Glomerular visceral epithelial cell (primary cell): ENCODE results near the gene MTERF1.
"Not testable (repeated sequence)": the region's sequence is repeated elsewhere in the genome, so short reads cannot be mapped to it uniquely, and the experiment has no call there.

Source experiments
- DNase-seq: peaks from one replicate; pipeline ENCODE4 v3.0.0-alpha.2; 2016; ENCODE audit errors: extremely low spot score

MTERF1 gene, protein sequence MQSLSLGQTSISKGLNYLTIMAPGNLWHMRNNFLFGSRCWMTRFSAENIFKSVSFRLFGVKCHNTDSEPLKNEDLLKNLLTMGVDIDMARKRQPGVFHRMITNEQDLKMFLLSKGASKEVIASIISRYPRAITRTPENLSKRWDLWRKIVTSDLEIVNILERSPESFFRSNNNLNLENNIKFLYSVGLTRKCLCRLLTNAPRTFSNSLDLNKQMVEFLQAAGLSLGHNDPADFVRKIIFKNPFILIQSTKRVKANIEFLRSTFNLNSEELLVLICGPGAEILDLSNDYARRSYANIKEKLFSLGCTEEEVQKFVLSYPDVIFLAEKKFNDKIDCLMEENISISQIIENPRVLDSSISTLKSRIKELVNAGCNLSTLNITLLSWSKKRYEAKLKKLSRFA

DNA sequence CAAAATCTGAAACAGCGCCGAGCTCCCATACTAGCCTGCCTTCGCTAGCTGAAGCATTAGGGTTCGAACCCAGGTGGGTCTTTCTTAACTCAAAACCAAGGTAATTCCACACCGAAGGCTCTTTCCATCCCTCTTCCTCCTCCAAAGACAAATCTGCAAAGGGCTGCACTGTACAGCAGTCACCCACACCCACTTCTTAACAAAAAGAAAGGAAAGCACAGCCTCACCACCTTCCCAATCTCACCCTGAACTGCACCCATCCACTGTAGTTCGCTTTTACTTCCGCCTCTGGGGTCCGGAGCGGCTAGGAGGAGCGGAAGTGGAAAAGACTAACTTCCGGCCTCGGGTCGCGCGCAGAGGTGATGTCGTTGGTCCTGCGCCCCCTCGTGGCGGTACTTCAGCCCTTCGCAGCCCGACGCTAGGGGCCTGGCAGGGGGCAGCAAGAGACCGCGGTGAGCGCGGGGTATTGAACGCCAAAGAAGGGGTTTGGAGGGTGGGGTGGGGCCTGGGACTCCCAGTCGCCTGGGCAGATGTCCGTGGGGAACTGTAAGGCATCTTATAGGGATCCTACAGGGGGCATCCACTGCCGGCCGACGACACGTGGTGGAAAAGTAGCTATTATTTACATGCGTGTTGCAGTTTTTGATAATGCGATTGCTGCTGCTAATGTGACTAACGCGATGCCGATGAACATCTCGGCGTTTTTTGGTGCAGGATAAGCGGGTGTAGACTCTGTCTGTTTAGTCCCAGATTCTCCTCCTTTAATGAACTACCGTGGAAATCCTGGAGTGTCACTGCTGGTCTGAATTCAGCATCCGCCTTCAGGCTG, at the start of gene MTERF1:
Gene MTERF1, minus strand, starts transcription at position 290 of the 829 bp plus-strand sequence. CDS start 619 bp downstream, outside the sequence.
- peak; percentile 90 for DNase-seq

DNA sequence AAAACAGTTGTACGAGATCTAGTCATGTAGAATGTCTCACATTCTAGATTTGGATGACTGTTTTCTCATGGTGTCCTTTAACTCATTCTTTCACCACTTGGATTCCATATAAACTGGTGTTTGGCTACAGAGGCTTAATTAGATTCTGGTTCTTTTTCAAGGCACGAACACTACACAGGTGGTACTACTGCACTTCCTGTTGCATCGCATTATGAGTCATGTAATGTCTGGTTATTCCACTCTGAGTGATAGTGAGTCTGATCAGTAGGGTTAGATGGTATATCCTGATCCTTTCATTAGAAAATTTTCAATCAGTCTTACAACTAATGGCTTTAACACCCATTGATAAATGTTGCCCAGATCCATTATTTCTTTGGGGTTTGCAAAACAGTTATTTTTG, 49.0 kb upstream of the MTERF1 start:
- DNase-seq: no peak

DNA sequence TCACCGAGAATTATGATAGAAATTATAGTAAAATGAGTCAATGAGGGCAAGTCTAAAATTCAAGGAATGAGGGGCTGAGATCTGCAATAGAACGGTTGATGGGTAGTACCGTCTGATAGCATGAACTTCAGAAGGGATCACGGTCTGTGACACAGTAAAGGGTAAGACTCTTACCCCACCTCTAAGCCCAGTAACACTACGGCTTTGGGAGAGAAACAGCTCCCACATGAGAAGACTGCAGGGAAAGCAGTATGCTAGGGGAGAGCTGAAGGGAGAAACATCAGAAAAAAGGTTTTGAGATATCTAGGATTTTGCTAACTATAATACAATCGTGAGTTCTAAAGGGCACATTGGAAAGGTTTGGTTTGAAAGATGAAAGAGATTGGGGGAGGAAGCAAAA, 47.4 kb upstream of the MTERF1 start:
- DNase-seq: no peak

DNA sequence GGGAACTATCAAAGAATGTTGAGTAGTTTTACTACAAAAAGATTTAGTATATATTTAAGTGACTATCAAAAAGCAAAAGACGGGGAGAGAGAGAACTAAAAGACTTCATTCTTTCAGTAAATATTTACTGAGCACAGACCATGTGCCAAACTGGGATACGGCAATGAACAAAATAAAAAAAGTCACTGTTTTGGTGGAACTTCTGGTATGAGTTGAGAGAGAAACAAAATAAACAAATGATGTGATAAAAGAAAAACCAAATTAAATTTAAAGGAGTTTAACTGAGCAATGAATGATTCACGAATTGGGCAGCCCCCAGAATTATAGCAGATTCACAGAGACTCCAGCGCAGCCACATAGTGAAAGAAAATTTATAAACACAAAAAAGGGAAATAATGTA, 42.4 kb upstream of the MTERF1 start:
- DNase-seq: no peak

DNA sequence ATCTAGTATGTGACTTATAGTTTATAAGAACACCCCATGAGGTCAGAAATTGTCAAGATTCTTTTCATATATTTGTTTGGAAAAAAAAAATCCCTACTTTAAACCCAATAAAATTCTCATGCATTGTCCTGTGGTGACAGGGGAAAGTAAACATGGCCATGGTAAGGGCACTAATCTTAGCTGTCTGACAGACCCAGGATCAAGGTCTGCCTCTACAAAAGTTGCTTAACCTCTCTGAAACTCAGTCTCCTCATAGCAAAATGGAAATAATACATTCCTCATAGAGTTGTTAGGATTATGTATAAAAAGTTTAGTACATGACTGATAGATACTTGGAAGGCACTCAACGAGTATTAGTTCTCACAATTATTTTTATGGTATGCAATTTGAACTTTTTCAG, 37.9 kb upstream of the MTERF1 start:
- no peak for DNase-seq

DNA sequence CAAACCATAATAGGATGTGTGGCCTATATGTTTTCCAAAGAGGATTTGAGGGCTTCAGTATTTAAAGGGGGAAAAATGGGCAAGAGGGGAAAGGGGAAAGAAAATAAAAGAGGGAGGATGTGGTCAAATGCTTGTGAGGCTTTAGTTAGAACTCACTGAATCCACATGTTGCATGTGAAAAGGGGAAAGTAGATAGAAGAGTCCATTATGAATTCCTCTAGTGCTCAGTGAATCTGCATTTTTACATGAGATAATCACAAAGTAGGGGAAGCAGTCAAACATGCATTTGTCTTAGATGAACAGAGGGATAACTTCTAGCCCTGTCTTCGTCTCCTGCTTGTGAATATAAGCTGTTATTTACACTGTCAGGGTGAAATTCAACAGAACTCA, 35.5 kb upstream of the MTERF1 start:
- DNase-seq: no peak

DNA sequence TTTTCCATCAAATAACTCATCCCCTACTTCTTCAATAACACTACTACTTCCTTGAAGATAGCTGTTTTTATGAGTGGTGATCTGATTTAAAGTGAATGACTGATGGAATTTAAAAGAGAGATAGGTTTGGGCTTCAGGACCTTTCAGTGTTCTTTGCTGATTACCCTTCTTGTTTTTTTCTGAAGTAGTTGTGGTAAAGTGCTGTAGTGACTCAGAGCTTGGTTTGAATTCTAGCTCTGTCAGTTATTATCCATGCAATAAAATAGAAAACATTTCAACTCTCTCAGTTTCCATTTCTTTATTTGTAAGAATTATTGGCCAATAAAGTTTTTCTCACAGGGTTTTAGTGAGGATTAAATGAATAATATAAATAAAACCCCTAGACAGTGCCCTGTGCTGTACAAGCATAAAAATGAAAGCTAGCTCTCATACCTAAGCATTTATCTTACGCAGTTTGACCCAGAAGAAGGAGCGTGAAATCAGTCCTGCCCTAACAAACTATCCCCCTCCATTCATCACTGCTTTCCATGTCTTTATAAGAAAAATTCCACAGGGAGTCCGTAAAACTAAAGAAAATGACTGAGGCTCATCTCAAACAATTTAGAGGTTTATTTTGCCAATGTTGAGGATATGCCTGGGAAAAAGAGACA, 35.0 kb upstream of the MTERF1 start:
- no peak for DNase-seq

DNA sequence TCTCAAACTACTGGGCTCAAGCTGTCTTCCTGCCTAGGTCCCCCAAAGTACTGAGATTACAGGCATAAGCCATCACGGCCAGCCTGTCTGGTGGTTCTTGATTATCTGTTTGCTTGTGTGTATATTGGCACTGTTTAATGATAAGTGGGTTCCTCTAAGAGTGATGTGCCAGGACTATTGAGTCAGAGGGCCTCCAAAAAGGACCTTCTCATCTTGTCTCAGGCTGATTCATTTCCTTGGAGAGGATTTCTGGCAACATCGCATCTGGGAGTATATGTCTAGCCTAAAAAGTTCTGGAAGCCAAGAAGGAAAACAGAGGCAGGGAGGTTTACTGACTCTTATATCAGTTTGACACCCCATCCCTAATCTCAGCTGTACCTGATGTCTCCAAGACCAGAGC, 33.1 kb upstream of the MTERF1 start:
- DNase-seq: no peak

DNA sequence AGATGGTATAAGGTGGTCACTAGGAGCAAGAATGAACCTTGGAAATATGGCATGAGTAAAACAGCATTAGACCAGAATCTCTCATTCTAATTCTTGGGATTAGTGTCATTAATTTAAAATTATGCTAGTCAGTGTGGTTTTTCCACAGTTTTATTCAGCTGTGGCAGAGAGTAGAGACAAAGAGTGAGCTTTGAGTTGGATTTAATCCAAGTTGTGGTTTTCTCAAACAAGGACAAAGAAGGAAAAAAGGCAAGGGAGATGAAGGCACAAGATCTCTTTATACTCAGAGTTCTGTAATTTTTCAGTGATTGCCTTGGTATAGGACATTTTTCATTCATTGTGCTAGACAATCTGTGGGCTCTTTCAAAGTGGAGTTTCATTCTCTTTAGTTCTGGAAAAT, 32.0 kb upstream of the MTERF1 start:
- peak; percentile 1 for DNase-seq

DNA sequence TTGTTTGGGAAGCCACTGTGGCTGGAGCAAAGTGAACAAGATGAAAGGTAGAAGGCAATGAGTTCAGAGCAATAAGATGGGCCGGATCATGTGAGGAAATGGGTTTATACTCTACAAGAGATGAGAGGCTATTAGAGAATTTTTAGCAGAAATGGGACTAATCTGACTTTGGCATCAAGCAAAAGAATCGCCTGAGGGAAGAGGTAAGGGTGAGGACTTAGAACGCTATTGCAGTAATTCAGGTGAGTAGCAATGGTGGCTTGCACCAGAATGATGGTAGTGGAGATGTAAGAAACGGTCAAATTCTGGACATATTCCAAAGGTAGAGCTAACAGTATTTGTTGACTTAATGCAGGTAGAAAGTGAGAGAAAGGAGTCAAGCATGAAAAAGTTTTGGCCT, 30.6 kb upstream of the MTERF1 start:
- DNase-seq: no peak

DNA sequence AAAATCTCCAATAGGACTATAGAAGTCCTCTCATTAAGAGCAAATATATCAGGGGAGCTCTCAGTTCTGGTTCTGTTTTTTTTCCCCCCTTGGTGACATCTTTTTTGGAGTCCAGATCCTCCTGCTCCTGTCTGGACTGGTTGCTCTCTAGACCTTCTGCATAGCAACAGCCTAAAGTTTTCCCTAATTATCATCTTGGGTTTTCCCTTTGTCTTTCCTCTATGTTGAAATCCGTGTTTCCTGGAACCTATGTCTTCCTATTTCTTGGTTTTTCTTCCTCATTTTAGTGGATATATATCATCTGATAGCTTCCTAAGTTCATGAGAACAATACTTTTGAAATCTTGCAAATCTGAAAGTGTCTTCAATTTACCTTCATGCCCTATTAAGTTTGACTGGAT, 29.7 kb upstream of the MTERF1 start:
- DNase-seq: no peak

DNA sequence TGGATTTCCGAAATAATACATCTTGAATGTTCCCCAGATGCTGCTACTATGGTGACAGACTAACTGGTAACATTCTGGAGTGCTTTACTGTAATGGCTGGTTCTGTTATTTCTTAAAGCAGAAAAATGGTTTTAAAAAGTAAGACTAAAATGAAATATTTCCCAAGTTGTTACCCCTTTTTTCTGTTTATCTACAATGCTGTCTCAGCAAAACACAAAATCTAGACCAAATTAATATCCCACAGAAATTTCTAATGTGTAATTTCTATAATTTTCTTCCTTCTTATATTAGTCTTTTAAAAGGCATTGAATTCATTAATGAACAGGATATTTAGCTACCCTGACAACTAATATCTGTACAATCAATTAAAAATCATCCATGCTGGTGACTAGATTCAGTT, 19.1 kb upstream of the MTERF1 start:
- no peak for DNase-seq

DNA sequence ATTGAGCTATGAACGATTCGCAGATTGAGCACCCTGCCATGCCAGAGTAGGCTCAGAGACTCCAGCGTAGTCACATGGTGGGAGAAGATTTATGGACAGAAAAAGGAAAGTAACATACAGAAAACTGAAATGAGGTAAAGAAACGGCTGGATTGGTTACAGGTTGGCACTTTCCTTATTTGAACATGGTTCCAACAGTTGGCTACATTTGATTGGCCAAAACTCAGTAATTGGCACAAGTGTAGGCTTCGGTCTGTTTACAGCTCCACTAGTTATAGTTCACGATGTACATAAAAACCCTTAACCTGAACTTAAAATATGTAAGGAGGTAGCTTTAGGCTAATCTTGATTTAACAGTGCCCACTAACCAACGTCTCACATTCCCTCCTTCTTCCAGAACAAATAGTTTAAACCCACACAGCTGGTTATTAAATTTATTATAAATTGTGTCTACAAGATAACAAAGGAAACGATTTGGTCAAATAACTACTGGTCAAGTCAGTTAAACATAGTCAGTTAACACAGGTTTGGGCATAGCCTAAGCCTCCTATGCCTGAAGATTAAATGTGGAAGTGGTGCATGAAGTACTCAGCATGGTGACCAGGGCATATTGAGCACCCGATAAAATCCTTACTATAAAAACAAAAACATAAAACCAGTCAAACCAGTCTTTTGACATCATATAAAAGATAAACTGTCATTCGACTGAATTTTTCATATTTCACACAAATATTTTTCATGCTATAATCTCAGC, 17.9 kb upstream of the MTERF1 start:
- no peak for DNase-seq

DNA sequence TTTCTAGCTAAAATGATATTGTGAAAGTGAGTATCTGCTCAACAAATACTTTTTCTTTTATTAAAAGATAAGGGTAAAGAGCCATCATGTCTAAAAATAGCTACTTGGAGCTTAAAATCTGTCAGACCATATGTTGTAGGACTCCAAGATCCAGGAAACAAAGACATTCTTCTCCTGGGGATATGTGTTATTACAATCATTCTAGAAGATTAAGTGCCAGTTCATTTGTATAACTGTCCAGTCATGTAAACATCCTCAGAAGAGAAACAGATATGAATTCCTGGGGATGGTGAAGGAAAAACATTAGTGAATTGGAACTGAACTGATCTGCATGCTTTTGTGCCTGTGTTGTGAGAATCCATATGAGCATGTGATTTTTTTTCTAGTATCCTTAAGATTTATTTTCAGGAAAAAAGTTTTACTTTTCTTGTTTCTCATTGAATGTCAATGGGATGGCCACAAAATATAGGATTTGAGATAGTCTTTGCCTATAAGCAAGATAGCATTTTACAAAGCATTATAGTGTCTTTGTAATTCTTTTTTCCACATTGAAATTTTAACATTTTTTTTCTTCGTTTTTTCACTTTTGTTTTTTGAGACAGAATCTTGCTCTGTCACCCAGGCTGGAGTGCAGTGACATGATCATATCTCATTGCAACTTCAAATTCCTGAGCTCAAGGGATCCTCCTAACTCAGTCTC, 14.4 kb upstream of the MTERF1 start:
- DNase-seq: no peak

DNA sequence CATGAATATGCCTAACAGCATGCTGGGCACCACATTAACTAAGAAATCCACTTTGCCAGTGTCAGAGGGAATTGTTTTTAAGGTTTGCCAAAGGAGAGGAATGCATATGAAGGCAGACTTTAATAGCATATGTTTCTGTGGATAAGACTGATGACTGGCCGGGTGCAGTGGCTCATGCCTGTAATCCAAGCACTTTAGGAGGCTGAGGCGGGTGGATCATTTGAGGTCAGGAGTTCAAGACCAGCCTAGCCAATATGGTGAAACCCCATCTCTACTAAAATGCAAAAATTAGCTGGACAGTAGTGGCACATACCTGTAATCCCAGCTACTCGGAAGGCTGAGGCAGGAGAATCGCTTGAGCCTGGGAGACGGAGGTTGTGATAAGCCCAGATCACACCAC, 13.2 kb upstream of the MTERF1 start:
- not testable (repeated sequence) for DNase-seq

DNA sequence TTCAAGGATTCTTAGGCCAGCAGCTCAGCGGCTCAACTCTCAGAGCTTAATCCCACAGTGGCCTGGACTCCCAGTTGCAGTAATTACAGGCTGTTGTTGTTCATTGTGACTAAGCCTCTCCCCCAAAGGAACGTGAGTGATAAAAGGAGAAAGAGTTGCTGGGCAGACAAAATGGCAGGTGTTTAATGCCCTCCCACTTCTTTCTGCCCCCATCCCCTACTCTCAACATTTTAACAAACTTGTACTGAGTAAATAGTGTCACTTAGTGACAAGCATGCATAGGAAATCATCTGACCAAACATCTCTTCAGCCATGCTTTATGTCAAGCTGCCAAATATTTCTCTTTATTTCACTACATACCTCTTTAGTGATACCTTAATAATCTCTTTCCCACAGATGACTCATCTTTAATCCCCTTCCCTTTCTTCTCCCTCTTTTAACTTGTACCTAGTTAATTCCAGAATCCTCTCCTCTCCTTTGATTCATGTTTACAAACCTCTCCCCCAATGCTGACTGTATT, 12.4 kb upstream of the MTERF1 start:
- DNase-seq: peak; percentile 4

DNA sequence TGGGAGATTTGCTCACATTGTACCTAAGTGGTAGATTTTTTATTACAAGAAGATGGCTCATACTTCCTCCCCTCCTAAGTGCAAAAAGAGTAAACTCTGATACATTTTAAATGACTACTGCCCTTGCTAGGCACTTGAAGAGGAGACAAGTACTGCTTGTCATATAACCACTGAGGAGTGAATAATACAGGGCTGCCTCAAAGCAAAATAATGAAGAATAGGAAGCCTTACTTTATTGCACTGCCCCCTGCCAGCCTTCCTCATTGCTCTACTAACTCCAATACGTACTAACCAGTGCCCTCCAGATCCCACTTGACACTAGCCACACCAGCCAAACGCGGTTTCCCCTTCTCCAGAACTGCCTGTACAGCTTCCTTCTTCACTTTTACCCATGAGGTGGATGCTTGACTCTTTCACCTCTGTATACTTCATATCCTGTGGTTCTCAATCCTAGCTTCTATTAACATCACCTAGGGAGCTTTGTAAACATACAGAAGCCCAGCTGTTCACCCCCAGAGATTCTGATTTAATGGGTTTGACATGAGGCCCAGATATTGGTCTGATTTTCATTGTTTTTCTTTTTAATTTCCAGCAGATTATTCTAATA, 11.7 kb upstream of the MTERF1 start:
- no peak for DNase-seq

DNA sequence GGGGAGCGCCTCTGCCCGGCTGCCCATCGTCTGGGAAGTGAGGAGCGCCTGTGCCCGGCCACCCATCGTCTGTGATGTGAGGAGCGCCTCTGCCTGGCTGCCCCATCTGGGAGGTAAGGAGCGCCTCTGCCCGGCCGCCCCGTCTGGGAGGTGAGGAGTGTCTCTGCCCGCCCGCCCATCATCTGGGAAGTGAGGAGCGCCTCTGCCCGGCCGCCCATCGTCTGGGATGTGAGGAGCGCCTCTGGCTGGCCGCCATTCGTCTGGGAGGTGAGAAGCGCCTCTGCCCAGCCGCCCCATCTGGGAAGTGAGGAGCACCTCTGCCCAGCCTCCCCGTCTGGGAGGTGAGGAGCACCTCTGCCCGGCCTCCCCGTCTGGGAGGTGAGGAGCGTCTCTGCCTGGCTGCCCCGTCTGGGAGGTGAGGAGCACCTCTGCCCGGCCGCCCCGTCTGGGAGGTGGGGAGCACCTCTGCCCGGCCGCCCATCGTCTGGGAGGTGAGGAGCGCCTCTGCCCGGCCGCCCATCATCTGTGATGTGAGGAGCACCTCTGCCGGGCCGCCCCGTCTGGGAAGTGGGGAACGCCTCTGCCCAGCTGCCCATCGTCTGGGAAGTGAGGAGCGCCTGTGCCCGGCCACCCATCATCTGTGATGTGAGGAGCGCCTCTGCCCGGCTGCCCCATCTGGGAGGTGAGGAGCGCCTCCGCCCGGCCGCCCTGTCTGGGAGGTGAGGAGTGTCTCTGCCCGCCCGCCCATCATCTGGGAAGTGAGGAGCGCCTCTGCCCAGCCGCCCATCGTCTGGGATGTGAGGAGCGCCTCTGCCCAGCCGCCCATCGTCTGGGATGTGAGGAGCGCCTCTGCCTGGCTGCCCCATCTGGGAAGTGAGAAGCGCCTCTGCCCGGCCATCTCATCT, 8.0 kb upstream of the MTERF1 start:
- DNase-seq: not testable (repeated sequence)
